AG04449 (cell line): ENCODE data around the gene KRTAP6-2.

ENCODE experiments used
- CTCF ChIA-PET: fragments of 350-600 bp; formaldehyde crosslinking; extraction: SDS; loops from one replicate; lab custom pipeline; 2021; ENCODE audit warnings: antibody characterized with exemption; lab: Yijun Ruan, JAX
- POLR2A ChIA-PET: fragments of 400-600, 350-600 bp; formaldehyde crosslinking; extraction: SDS; loops from one replicate; lab custom pipeline; 2020; ENCODE audit warnings: antibody characterized with exemption, inconsistent platforms; lab: Yijun Ruan, JAX
- DNase-seq: peaks from one replicate; pipeline ENCODE4 v3.0.0-alpha.2; 2010; ENCODE audit warnings: low read depth, low spot score
- H3K4me3 ChIP-seq: 2 replicates; pipeline ENCODE4 v1.5.1; 2011; ENCODE audit warnings: low read depth, mild to moderate bottlenecking, control low read depth, low read length
- TF ChIP-seq, protein P1 (sequence below): IDR thresholded peaks from one replicate; pipeline ENCODE4 v1.5.1; 2011; ENCODE audit warnings: mild to moderate bottlenecking, moderate library complexity, low read length, control low read depth, inconsistent platforms; ENCODE audit not compliant: insufficient read depth; ENCODE audit errors: missing control alignments

The KRTAP6-2 gene

GRCh38 chr21:30615199-30615598 lies 16.5 kb upstream of the KRTAP6-2 start:
- TF ChIP-seq, protein P1, sequence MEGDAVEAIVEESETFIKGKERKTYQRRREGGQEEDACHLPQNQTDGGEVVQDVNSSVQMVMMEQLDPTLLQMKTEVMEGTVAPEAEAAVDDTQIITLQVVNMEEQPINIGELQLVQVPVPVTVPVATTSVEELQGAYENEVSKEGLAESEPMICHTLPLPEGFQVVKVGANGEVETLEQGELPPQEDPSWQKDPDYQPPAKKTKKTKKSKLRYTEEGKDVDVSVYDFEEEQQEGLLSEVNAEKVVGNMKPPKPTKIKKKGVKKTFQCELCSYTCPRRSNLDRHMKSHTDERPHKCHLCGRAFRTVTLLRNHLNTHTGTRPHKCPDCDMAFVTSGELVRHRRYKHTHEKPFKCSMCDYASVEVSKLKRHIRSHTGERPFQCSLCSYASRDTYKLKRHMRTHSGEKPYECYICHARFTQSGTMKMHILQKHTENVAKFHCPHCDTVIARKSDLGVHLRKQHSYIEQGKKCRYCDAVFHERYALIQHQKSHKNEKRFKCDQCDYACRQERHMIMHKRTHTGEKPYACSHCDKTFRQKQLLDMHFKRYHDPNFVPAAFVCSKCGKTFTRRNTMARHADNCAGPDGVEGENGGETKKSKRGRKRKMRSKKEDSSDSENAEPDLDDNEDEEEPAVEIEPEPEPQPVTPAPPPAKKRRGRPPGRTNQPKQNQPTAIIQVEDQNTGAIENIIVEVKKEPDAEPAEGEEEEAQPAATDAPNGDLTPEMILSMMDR, result no peak
- POLR2A ChIA-PET, result no interaction called here
- CTCF ChIA-PET, result no interaction called here

DNA sequence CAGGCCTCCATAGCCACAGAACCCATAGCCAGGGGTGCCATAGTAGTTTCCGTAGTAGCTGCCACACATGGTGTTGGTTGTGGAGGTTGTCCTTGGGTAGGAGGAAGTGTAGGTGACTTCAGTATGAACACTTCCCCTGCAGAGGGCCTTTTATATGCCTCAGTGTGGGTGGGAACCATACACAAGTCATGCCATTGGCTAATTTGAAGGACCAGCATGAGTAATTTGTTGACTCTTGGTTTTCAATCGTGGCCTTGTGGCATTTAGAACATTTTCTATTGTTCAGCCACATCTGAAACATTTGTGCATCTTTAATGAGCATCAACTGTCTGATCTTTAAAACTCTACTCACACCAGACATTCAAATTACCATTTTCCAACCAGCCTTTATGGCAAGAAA lies 15.1 kb upstream of the KRTAP6-2 start, which contains the start of gene KRTAP6-1:
Gene KRTAP6-1 (minus strand): TSS at position 95 of the 400 bp plus-strand sequence. CDS start 26 bp downstream, at position 69.
- ChIA-PET CTCF (no interaction called here), POLR2A (no interaction called here)
- TF ChIP-seq, protein P1, result no peak
- H3K4me3 ChIP-seq, result no peak within 1 kb of the TSS
- DNase-seq, result no peak

More at GRCh38 chr21:30615199-30615598, 16.5 kb upstream of the KRTAP6-2 start:
- no peak for DNase-seq
- no peak overlapping the region for H3K4me3 ChIP-seq

- POLR2A ChIA-PET, result no interaction called here
- DNase-seq, result no peak
- TF ChIP-seq, protein P1, result no peak
These were observed 13.4 kb upstream of the KRTAP6-2 start for GRCh38 chr21:30612132-30612531.

GRCh38 chr21:30605968-30606367 lies 7.3 kb upstream of the KRTAP6-2 start:
- POLR2A ChIA-PET, result no interaction called here
- H3K4me3 ChIP-seq, result no peak overlapping the region
- no peak for DNase-seq
- TF ChIP-seq, protein P1, result no peak
- CTCF ChIA-PET, result no interaction called here

More at GRCh38 chr21:30612132-30612531, 13.4 kb upstream of the KRTAP6-2 start:
- CTCF ChIA-PET, result no interaction called here
- no peak overlapping the region for H3K4me3 ChIP-seq

GRCh38 chr21:30600787-30601186 lies 2.1 kb upstream of the KRTAP6-2 start, which contains the start of gene KRTAP22-1:
Gene KRTAP22-1 (plus strand): TSS chr21:30601087.
- TF ChIP-seq, protein P1, result no peak
- no peak within 1 kb of the TSS for H3K4me3 ChIP-seq
- CTCF ChIA-PET, result no interaction called here
- DNase-seq, result no peak
- POLR2A ChIA-PET, result no interaction called here

DNA sequence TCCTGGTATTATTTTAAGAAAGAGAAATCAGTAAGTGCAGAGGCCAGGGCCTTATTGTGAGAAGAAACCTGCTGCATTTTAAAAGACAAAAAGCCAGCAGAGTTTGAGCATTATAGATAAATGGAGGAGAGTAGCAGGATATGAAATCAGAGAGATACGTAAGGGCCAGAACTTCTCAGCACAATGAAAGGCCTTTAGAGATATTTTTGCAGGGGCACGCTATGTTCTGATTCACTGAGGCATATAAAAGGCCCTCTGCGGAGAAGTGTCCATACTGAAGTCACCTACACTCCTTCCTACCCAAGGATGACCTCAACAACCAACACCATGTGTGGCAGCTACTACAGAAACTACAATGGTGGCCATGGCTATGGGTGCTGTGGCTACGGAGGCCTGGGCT lies 6.6 kb downstream of the KRTAP6-2 start, which contains the start of gene KRTAP6-3:
Gene KRTAP6-3 (plus strand): TSS at position 301 of the 400 bp plus-strand sequence. CDS start 6 bp downstream, at position 307.
- CTCF ChIA-PET, result no interaction called here
- DNase-seq, result no peak
- H3K4me3 ChIP-seq, result no peak within 1 kb of the TSS
- POLR2A ChIA-PET, result no interaction called here
- TF ChIP-seq, protein P1, result no peak
